C4-2B (cell line): ENCODE data around the gene LAYN.

ENCODE experiments used
- CTCF ChIP-seq: fragments of 450-650 bp; conservative IDR thresholded peaks from 2 replicates; pipeline ENCODE4 v1.5.1; 2017; ENCODE audit warnings: mild to moderate bottlenecking
- ZFX ChIP-seq: fragments of 450-650 bp; IDR thresholded peaks from 2 replicates; pipeline ENCODE4 v1.6.1; 2017

DNA sequence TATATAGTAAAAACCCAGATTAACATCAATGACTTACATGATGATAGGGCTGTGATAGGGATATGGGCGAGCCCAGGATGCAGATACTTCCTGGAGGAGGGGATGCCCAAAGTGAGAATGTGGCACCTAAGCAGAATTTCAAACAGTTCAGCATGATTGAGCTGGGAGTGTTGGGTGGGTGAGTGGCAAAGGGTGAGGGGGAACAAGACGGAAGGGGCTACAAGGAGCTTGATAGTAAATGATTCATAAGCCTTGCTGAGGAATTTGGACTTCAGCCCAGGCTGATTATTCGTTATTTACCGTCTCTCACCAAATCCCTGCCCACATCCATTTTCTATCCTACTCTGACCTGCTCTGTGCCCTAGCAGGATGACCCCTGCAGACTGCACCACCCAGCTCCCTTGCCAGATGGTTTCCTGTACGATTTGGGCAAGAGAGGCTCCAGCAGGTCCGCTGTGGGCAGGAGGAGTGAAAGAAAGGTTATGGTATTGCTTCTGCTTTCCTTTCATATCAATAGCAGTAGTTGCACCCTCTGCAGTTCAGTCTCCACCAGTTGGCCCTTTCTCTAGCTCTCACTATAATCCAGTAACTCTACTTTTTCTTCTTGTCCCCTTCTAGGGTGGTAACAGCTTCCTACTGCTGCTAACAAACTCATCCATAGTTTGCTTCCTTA lies 31.4 kb downstream of the LAYN start:
- TF ChIP-seq CTCF (no peak), ZFX (no peak)
